Epidermal melanocyte (primary cell): ENCODE data around the gene SLC25A39.

Source experiments
- DNase-seq: peaks from one replicate; pipeline ENCODE4 v3.0.0; 2011; ENCODE audit warnings: low spot score; ENCODE audit not compliant: insufficient read length

The SLC25A39 gene

GRCh38 chr17:44314524-44314868 is 10.1 kb downstream of the SLC25A39 start:
- DNase-seq: no peak

GRCh38 chr17:44314031-44314430 is 10.6 kb downstream of the SLC25A39 start:
- DNase-seq: peak; percentile 12

DNA sequence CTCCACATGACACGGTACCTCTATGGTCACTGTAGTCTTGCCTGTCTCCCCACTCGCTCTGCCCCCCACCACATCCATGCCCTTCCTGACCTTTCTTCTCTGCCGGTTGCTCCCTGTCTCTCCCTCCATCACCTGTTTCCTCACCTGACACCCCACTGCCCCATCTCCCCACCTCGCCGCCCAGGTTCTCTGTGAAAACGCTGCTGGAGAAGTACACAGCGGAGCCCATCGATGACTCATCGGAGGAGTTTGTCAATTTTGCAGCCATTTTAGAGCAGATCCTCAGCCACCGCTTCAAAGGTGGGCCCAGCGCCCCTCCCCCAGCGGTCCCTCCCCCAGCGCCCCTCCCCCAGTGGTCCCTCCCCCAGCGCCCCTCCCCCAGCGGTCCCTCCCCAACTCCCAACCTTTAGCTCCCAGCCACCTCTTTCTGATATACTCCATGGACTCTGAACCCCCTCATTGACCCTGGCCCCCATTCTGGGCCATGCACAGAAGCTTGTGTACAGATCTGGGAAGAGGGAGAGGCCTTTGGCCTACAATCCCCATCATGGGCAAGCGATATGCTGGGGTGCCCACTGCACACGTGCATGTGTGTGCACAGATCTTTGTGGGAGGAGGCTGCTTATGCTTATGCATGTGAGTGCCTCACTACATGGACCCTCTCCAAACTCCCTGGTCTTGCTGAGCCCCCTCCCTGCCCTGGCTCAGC is 12.1 kb downstream of the SLC25A39 start:
- no peak for DNase-seq

- peak; percentile 4 for DNase-seq
Measured at GRCh38 chr17:44311562-44312181, 13.0 kb downstream of the SLC25A39 start.

DNA sequence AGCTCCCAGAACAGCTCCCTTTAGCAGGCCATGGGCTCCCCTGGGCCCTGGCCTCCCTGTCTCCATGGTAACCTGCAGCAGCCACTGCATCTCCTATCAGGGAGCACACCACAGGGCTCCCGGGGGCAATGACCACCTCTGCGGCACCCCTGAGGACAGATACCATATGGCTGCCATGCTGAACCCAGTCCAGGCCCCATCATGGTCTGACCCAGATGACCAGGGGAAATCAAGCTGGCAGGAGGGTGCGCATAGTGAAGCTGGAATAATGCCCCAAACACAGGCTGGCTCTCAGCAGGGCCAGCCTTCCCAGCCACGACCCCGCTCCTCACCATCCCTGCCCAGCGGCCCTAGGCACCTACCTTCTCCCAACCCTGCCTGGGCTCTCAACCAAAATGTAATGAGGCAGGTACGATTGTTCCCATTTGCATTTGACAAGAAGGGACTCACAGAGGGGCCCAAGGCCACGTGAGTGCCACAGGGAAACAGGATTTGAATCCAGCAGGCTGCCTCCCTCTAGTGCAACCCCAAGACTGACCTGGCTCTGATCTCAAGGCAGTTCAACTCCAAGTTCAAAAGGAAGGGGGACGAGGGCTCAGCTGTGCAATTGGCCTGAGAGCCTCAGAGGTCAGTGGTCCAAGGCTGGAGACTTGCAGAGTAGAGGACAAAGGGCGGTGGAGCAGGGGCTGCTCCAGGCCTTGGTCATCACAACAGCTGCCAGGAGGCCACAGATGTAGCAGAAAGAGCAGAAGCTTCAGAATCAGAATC is 13.8 kb downstream of the SLC25A39 start:
- no peak for DNase-seq

DNA sequence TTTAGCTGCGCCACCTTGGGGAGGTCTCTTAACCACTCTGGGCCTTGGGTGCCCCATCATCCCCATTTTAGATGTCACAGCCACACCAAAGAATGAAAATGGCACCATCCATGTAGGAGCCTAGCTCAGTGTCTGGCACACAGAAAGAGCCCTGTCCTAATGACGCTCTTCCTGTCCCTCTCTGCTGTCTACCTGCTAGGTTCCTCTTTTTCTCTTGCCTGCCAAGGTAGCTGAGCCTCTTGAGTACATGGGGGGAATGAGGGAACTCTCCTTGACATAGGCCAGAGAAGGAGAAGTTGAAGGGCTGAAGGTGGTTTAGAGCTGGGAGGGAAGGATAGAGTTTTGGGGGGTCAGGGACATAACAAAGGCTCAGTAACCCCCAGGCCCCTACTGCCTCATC is 14.4 kb downstream of the SLC25A39 start:
- no peak for DNase-seq

DNA sequence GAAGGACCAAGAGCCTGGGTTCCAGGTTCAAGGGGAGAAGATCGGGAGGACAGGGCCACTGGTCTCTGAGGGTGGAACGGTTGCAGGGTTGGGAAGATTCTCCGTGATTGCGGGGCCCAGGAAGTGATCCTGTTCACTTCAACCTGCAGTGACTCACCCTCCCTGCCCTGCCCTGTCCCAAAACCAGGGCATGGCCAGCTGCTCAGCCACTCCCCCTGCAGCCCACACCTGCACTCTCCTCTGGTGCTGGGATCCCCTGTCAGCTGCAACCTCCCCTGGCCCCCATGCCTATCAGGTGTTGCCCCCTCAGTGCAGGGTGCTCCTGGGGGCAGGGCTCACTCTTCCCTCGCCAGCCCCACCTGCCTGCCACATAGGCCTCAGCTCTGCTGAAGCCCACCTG is 15.2 kb downstream of the SLC25A39 start:
- peak; percentile 9 for DNase-seq

DNA sequence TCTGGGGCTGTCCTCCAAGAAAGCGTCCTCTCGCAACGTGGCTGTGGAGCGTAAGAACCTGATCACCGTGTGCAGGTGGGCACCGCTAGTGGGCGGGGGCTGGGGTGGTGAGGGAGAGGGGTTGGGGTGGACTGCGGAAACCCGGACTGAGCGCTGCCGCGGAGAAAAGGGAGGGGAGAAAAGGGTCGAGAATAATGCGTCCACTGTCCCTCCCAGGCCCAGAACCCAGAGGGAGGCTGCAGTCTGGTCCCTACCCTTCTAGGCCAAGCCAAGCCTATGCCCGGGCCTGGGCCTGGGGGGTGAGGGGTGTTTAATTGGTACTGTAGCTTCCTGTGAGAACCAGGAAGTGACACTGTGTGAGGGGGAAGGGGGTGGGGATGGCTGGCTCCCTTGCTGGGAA is 15.8 kb downstream of the SLC25A39 start:
- peak; percentile 6 for DNase-seq

- DNase-seq: peak; percentile 97
Measured at GRCh38 chr17:44308320-44308818, 16.3 kb downstream of the SLC25A39 start, which contains the start of gene RUNDC3A. RUNDC3A (plus strand) TSS chr17:44308601; CDS start chr17:44308833, 232 bp downstream.

GRCh38 chr17:44307387-44308186 is 17.0 kb downstream of the SLC25A39 start:
- DNase-seq: peak; percentile 64

DNA sequence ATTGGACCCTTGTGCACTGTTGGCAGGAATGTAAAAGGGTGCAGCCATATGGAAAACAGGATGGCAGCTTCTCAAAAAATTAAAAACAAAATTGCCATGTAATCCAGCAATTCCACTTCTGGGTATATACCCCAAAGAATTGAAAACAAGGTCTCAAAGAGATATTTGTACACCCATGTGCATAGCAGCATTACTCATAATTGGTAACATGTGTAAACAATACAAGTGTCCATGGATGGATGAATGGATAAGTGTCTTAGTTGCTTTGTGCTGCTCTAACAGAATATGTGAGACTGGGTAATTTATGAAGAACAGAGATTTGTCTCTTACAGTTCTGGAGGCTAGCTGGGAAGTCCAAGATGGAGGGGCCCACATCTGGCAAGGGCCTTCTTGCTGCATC is 20.0 kb downstream of the SLC25A39 start:
- DNase-seq: no peak

DNA sequence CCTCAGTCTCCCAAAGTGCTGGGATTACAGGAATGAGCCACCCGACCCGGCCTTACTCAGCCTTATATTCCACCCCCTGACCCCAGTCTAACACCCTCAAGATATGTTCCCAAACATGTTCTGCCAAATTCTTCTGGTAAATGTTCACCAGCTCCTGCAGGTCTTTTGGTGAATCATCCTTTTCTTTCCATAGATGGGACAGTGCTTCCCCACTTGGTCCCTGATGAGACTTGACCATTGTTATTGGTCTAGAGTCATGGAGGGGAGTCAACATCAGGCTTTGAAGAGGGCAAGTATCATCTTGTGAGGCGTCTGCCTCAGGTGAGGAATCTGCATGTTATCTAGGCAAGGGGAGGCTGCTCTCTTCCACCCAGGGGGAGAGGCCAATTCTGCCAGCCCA is 26.6 kb downstream of the SLC25A39 start:
- no peak for DNase-seq

- DNase-seq: peak; percentile 4
Measured at GRCh38 chr17:44293509-44294226, 31.0 kb downstream of the SLC25A39 start.

DNA sequence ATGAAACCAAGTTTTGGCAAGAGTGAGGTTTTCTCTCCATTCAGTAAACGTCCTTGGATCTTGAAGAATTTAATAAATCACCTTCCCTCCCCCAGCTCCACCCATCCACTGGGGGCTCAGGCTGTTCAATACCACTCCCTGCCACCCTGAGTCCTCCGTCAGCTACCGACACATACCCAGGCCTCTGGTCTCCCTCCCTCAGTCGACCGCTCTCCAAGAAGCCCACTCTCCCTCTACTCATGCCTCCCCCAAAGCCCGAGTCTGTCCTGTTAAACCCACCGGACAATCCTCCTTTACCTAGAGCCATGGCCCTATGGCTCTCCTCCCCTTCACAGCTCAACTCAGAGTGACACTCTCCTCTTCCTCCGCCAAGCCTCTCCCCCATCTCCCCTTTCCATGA is 37.0 kb downstream of the SLC25A39 start:
- no peak for DNase-seq

- no peak for DNase-seq
Measured at GRCh38 chr17:44284024-44284400, 40.6 kb downstream of the SLC25A39 start.

DNA sequence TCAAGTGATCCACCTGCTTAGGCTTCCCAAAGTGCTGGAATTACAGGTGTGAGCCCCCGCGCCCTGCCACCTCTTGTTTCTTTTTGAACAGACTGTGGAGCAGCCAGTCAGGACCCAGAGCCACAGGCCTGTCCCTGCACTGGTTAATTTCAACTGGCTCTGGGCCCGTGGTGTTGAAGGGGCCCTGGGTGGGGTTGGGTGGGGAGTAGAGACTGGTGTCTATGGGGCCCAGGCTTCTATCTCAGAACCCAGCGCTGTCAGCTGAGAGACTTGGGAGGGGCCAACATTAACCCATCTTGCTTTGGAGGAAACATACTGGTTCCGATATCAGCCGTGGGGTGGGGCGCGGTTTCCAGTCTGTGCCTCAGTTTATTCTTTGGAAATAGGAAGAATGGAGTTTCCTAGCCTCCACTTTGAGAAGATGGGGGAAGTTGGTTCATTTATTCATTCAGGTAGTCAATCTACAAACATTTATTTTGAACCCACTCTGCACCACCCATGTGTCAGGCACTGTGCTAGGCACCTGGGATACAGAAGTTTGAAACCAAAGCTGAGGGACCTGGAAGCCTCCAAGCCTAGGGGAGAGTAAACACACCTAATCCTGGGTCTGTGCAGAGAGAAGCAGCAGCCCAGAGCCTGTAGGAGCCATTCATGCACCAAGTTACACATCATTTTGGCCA is 41.1 kb downstream of the SLC25A39 start:
- no peak for DNase-seq

GRCh38 chr17:44282264-44282663 is 42.4 kb downstream of the SLC25A39 start:
- DNase-seq: no peak

DNA sequence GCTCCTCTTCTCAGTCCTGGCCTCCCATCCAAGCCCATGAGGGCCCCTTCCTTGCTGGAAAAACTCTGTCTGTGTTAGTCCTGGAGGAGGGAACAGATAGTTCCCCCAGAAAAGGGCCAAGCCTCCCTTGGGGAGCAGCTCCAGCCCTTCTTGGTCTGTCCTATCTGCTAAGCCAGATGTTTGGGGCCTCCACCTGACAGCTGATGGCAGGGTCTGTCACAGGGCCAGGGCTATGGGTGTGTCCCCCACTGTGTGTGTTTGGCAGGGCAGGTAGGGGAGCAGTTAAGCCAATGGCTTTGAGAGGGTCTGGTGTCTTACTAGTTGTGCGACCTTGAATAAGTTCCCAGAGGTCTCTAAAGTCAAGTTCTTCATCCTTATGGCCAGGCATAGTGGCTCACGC is 43.1 kb downstream of the SLC25A39 start:
- no peak for DNase-seq

DNA sequence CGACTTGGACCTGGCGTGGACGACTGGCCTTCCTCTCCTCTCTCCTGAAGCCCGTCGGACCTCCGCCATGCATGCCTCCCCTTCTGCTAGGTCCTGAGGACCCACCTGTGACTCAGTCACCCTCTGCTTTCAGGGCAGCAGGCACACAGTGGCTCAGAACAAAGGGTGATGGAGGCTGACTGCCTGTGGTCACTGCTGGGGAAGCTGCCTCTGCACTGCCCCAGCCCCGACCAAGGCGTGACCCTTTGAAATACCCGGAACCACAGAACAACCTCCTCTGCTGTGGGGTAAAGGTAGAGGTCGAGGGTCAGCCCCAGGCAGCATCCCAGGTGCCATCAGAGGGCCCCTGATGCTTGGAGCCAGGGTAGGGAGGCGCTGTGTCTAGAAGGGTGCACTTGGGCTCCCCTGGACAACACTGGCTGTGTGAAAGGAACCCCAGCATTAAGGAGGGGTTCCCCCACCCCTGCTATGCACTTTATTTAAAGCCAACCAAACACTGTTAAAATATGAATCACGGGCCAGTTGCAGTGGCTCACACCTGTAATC is 44.2 kb downstream of the SLC25A39 start:
- no peak for DNase-seq
